Measurements from ENCODE around the gene ALK.

Gene ALK

DNA sequence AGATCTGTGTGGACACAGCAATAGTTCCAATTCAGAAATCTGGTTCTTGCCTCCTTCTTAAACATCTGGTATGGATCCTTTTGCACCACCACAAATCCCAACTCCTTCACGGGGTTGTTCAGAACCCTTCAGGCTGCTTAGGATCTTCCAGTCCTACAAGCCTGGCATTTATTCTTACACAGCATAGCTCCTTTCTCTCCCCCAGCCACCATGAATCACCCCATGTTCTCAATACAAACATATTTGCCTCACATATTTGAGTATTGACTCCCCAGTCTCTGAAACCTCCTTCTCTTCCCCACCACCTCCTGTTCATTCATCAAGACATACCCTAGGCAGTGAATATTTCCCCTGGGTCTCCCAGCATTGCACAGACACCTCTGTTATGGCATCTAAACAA is 155.2 kb downstream of the ALK start:
- TF ChIP-seq EZH2phosphoT487 (IDR thresholded peaks at IDR 0.05; ENCODE audit: low read length) (no peak), EZH2 (optimal IDR thresholded peaks at IDR 0.05; ENCODE audit: low read depth, low read length) (no peak)
- TF ChIP-seq, protein P1, sequence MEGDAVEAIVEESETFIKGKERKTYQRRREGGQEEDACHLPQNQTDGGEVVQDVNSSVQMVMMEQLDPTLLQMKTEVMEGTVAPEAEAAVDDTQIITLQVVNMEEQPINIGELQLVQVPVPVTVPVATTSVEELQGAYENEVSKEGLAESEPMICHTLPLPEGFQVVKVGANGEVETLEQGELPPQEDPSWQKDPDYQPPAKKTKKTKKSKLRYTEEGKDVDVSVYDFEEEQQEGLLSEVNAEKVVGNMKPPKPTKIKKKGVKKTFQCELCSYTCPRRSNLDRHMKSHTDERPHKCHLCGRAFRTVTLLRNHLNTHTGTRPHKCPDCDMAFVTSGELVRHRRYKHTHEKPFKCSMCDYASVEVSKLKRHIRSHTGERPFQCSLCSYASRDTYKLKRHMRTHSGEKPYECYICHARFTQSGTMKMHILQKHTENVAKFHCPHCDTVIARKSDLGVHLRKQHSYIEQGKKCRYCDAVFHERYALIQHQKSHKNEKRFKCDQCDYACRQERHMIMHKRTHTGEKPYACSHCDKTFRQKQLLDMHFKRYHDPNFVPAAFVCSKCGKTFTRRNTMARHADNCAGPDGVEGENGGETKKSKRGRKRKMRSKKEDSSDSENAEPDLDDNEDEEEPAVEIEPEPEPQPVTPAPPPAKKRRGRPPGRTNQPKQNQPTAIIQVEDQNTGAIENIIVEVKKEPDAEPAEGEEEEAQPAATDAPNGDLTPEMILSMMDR (IDR thresholded peaks at IDR 0.05; ENCODE audit: low read length), result no peak
- H3F3A ChIP-seq (ENCODE audit: insufficient read depth, low read length), result no peaks in the 10 kb centered on the region
- no peaks in the 10 kb centered on the region for H3K36me3 ChIP-seq (replicated peaks; ENCODE audit: insufficient read depth, low read length)
- H3K4me1 ChIP-seq (ENCODE audit: low read length), result no peaks in the 10 kb centered on the region
- no peak overlapping the region for H3K4me2 ChIP-seq (ENCODE audit: low read depth, low read length)
- H3K9me2 ChIP-seq (replicated peaks; ENCODE audit: insufficient read depth, low read length), result no peaks in the 10 kb centered on the region
- H3K9ac ChIP-seq (ENCODE audit: low read length), result no peak overlapping the region
- H3K9me3 ChIP-seq (replicated peaks; ENCODE audit: insufficient read depth, low read length), result no peaks in the 10 kb centered on the region
- DNase-seq, result no peak
- H4K20me1 ChIP-seq (ENCODE audit: insufficient read depth, low read length), result no peaks in the 10 kb centered on the region
- no peak overlapping the region for H2AFZ ChIP-seq (ENCODE audit: low read length)
- H3K4me3 ChIP-seq (ENCODE audit: low read length), result no peak overlapping the region
- no peaks in the 10 kb centered on the region for H3K79me2 ChIP-seq (ENCODE audit: low read length)
- no peak overlapping the region for H3K27ac ChIP-seq (ENCODE audit: low read length)
- H3K27me3 ChIP-seq (replicated peaks; ENCODE audit: insufficient read depth, low read length), result no peaks in the 10 kb centered on the region

DNA sequence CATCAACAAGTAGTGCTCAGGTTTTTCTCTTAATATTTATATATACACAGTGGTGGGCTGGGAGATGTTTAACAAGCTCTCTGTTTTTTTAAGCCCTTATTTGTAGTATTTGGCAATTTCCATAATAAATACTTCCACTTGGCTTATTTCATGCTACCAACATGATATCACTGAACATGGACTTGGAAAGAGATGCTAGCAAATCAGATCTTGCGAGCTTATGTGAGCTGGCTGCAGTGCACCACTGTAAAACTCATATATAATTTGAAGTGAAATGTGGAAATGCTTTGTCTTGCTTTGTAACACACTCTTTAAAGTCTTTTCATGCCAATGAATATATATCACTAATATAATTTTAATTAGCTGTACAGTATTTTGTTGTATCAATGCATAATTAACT is 155.7 kb downstream of the ALK start:
- TF ChIP-seq EZH2 (optimal IDR thresholded peaks at IDR 0.05; ENCODE audit: low read depth, low read length) (no peak), EZH2phosphoT487 (IDR thresholded peaks at IDR 0.05; ENCODE audit: low read length) (no peak)
- TF ChIP-seq, protein P1 (IDR thresholded peaks at IDR 0.05; ENCODE audit: low read length), result no peak
- Histone ChIP-seq H3K27me3 (replicated peaks; ENCODE audit: insufficient read depth, low read length) (no peaks in the 10 kb centered on the region), H3F3A (ENCODE audit: insufficient read depth, low read length) (no peaks in the 10 kb centered on the region), H3K9me2 (replicated peaks; ENCODE audit: insufficient read depth, low read length) (no peaks in the 10 kb centered on the region), H3K4me1 (ENCODE audit: low read length) (no peaks in the 10 kb centered on the region), H3K9ac (ENCODE audit: low read length) (no peak overlapping the region), H3K4me3 (ENCODE audit: low read length) (no peak overlapping the region), H3K9me3 (replicated peaks; ENCODE audit: insufficient read depth, low read length) (no peaks in the 10 kb centered on the region), H2AFZ (ENCODE audit: low read length) (no peak overlapping the region), H3K79me2 (ENCODE audit: low read length) (no peaks in the 10 kb centered on the region), H4K20me1 (ENCODE audit: insufficient read depth, low read length) (no peaks in the 10 kb centered on the region), H3K36me3 (replicated peaks; ENCODE audit: insufficient read depth, low read length) (no peaks in the 10 kb centered on the region), H3K27ac (ENCODE audit: low read length) (no peak overlapping the region), H3K4me2 (ENCODE audit: low read depth, low read length) (no peak overlapping the region)
- DNase-seq, result no peak

DNA sequence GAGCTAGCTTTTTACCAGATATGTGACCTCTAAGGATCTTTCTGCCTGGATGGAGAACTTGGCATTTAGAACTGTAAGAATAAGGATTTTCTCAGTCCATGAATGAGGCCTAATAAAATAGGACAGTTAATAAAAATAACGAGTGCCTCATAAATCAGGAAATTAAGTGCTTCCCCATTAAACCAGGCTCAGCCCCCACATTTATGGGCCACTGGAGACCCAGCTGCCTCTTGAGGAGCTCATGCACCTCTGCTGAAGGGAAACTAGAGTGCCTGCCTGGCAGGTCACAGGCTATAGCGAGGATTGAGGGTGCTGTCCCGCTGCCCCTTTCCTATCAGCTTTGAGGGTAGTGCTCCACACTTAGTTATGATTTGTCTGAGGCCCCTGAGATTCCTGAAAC is 158.0 kb downstream of the ALK start:
- H3K4me2 ChIP-seq (ENCODE audit: low read depth, low read length), result no peak overlapping the region
- TF ChIP-seq, protein P1 (IDR thresholded peaks at IDR 0.05; ENCODE audit: low read length), result no peak
- TF ChIP-seq EZH2phosphoT487 (IDR thresholded peaks at IDR 0.05; ENCODE audit: low read length), result no peak
- TF ChIP-seq EZH2 (optimal IDR thresholded peaks at IDR 0.05; ENCODE audit: low read depth, low read length), result no peak
- H3K4me1 ChIP-seq (ENCODE audit: low read length), result no peaks in the 10 kb centered on the region
- H3K9me2 ChIP-seq (replicated peaks; ENCODE audit: insufficient read depth, low read length), result no peaks in the 10 kb centered on the region
- H3K36me3 ChIP-seq (replicated peaks; ENCODE audit: insufficient read depth, low read length), result no peaks in the 10 kb centered on the region
- H3K4me3 ChIP-seq (ENCODE audit: low read length), result no peak overlapping the region
- H3K27me3 ChIP-seq (replicated peaks; ENCODE audit: insufficient read depth, low read length), result no peaks in the 10 kb centered on the region
- no peak overlapping the region for H3K27ac ChIP-seq (ENCODE audit: low read length)
- no peaks in the 10 kb centered on the region for H3F3A ChIP-seq (ENCODE audit: insufficient read depth, low read length)
- H4K20me1 ChIP-seq (ENCODE audit: insufficient read depth, low read length), result no peaks in the 10 kb centered on the region
- no peaks in the 10 kb centered on the region for H3K79me2 ChIP-seq (ENCODE audit: low read length)
- H3K9me3 ChIP-seq (replicated peaks; ENCODE audit: insufficient read depth, low read length), result no peaks in the 10 kb centered on the region
- DNase-seq, result no peak
- no peak overlapping the region for H3K9ac ChIP-seq (ENCODE audit: low read length)
- no peak overlapping the region for H2AFZ ChIP-seq (ENCODE audit: low read length)
